ENCODE results near the gene KCNG2. TPM values are rescaled to one million over a fixed set of nuclear protein-coding genes. Genes with fewer than 3 reads are reported as not detected.

The KCNG2 gene
- total RNA-seq, 1 experiment from 2014 or later: not detected

DNA sequence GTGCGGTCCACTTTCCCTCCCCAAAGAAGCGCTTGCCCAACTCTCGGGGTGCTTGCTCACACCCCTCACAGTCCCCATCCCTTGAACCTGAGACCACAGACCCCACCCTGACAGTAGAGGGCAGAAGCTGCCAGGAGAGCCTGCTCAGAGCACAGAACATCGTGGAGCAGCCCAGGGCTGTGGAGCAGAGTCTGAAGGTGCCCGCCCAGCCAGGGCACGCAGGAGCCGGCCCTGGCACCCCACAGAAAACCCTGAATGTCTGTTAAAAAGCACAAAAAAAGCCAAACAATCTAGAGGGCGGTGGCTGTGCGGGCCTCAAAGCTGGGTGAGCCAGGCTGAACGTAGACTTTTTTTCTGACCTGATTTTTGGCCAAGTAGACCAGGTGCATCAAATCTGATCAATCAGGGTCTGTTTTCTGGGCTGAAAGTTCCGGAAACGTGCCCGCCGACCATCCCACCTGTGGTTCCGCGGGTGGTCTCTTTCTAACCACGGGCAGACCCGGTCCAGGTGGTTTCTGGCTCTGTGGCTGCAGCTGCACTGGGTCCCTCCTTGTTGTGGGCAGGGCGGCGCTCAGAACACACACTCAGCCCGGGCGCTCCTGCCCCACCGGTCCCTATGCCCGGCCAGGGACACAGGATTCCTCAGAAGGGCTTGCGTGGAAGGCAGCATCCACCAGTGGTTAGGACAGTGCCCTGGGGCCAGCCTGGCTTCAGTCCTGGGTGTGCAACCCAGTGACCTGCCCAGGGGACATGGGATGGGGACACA lies 87.4 kb downstream of the KCNG2 start:
- Histone ChIP-seq H3K36me3 (ENCODE audit: control insufficient read depth, insufficient read depth, low read length) (no peaks in the 10 kb centered on the region), H3K27me3 (replicated peaks; ENCODE audit: control insufficient read depth, insufficient read depth, low read length) (no peaks in the 10 kb centered on the region), H3K9me3 (no peaks in the 10 kb centered on the region), H3K4me3 (ENCODE audit: low read depth, low read length) (no peak overlapping the region), H3K4me1 (no peaks in the 10 kb centered on the region)
- H3K4me1 Mint-ChIP-seq (ENCODE audit: low read depth, unreplicated experiment): no peaks in the 10 kb centered on the region
- no peak overlapping the region for H3K4me3 Mint-ChIP-seq (ENCODE audit: unreplicated experiment)
- intact Hi-C loops (cut with micrococcal nuclease; ENCODE audit: unreplicated experiment): no loop called here
- CTCF ChIA-PET: no interaction called here
- H3K27me3 Mint-ChIP-seq (ENCODE audit: insufficient read depth, unreplicated experiment): no peaks in the 10 kb centered on the region
- no peaks in the 10 kb centered on the region for H3K36me3 Mint-ChIP-seq (ENCODE audit: insufficient read depth, unreplicated experiment)
- no peak overlapping the region for H3K27ac Mint-ChIP-seq (ENCODE audit: unreplicated experiment)
- no TSS peak for BruUV-seq (replicated peaks)
- H3K9me3 Mint-ChIP-seq (ENCODE audit: unreplicated experiment): no peaks in the 10 kb centered on the region
- POLR2A ChIA-PET: no interaction called here
- no peak for DNase-seq
- TF ChIP-seq, protein P1, sequence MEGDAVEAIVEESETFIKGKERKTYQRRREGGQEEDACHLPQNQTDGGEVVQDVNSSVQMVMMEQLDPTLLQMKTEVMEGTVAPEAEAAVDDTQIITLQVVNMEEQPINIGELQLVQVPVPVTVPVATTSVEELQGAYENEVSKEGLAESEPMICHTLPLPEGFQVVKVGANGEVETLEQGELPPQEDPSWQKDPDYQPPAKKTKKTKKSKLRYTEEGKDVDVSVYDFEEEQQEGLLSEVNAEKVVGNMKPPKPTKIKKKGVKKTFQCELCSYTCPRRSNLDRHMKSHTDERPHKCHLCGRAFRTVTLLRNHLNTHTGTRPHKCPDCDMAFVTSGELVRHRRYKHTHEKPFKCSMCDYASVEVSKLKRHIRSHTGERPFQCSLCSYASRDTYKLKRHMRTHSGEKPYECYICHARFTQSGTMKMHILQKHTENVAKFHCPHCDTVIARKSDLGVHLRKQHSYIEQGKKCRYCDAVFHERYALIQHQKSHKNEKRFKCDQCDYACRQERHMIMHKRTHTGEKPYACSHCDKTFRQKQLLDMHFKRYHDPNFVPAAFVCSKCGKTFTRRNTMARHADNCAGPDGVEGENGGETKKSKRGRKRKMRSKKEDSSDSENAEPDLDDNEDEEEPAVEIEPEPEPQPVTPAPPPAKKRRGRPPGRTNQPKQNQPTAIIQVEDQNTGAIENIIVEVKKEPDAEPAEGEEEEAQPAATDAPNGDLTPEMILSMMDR (IDR thresholded peaks at IDR 0.05; ENCODE audit: insufficient read depth in 1 of 2, low read depth in 1 of 2, low read length in 1 of 2, severe bottlenecking in 1 of 2, unreplicated experiment in 1 of 2): no peak

DNA sequence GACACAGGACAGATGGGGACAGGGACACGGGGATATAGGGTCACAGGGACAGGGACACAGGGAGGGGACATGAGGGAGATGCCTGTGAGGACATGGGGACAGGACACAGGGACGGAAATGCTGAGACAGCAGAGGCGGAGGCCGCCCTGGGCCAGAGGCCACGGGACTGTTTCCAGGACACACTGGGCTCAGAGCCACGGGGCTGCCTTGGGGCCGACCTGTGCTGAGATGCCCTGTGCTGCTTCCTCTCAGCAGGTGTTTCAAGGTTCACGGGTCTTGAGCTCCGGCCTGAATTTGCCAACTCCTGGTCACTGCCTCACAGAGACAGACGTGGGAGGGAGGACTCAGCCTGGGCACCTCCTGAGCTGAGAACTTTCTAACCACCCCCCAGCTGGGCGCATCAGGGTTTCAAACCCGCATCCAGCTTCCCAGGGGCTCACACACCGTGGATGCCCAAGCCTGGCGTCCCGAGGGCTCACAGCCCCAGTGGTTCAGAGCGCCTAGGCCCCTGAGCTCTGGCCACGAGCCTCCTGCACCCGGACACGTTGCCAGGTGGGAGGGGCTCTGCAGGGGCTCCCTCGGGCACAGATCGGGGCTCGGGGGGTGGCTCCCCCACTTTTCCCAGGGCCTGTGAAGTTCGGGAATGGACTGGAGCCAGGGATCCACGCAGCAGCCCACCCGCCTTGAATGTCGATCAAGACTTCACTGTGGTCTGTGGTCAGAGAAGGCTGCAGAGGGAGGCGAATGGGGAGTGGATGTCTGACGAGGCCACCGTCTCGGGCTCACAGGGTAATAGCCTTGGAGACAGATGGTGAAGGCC lies 89.7 kb downstream of the KCNG2 start:
- BruUV-seq (replicated peaks): no TSS peak
- Histone ChIP-seq H3K4me3 (ENCODE audit: low read depth, low read length) (no peak overlapping the region), H3K27me3 (replicated peaks; ENCODE audit: control insufficient read depth, insufficient read depth, low read length) (no peaks in the 10 kb centered on the region), H3K36me3 (ENCODE audit: control insufficient read depth, insufficient read depth, low read length) (no peaks in the 10 kb centered on the region), H3K4me1 (no peaks in the 10 kb centered on the region), H3K9me3 (no peaks in the 10 kb centered on the region)
- TF ChIP-seq, protein P1 (IDR thresholded peaks at IDR 0.05; ENCODE audit: insufficient read depth in 1 of 2, low read depth in 1 of 2, low read length in 1 of 2, severe bottlenecking in 1 of 2, unreplicated experiment in 1 of 2): no peak
- Mint-ChIP-seq H3K27me3 (ENCODE audit: insufficient read depth, unreplicated experiment) (no peaks in the 10 kb centered on the region), H3K36me3 (ENCODE audit: insufficient read depth, unreplicated experiment) (no peaks in the 10 kb centered on the region), H3K27ac (ENCODE audit: unreplicated experiment) (no peak overlapping the region), H3K4me3 (ENCODE audit: unreplicated experiment) (no peak overlapping the region), H3K4me1 (ENCODE audit: low read depth, unreplicated experiment) (no peaks in the 10 kb centered on the region), H3K9me3 (ENCODE audit: unreplicated experiment) (peaks cover 2% of the 10 kb centered on the region)
- no peak for DNase-seq
- intact Hi-C loops (cut with micrococcal nuclease; ENCODE audit: unreplicated experiment): no loop called here
- ChIA-PET POLR2A (no interaction called here), CTCF (no interaction called here)

DNA sequence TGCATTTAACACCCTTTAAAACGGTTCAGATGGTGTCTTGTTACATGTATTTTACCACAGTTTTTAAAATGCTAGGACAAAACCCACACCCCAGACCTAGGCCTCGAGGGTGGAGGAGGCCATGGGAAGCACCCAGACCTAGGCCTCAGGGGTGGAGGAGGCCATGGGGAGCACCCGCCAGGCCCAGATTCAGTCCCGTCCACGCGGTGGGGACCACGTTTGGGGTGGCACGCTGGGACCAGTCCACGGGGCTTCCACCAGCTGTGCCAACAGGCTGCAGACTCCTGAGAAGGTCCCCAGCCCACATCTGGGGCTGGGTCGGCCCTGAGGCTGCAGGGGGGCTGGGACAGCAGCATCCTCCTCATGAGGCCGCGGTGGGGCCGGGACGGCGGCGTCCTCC lies 90.3 kb downstream of the KCNG2 start:
- Mint-ChIP-seq H3K27me3 (ENCODE audit: insufficient read depth, unreplicated experiment) (no peaks in the 10 kb centered on the region), H3K9me3 (ENCODE audit: unreplicated experiment) (peaks cover 8% of the 10 kb centered on the region), H3K4me3 (ENCODE audit: unreplicated experiment) (no peak overlapping the region), H3K4me1 (ENCODE audit: low read depth, unreplicated experiment) (no peaks in the 10 kb centered on the region), H3K27ac (ENCODE audit: unreplicated experiment) (no peak overlapping the region), H3K36me3 (ENCODE audit: insufficient read depth, unreplicated experiment) (no peaks in the 10 kb centered on the region)
- no peaks in the 10 kb centered on the region for H3K27me3 ChIP-seq (replicated peaks; ENCODE audit: control insufficient read depth, insufficient read depth, low read length)
- POLR2A ChIA-PET: no interaction called here
- no peak for DNase-seq
- intact Hi-C loops (cut with micrococcal nuclease; ENCODE audit: unreplicated experiment): no loop called here
- no TSS peak for BruUV-seq (replicated peaks)
- no peaks in the 10 kb centered on the region for H3K36me3 ChIP-seq (ENCODE audit: control insufficient read depth, insufficient read depth, low read length)
- H3K9me3 ChIP-seq: no peaks in the 10 kb centered on the region
- H3K4me3 ChIP-seq (ENCODE audit: low read depth, low read length): no peak overlapping the region
- CTCF ChIA-PET: no interaction called here
- H3K4me1 ChIP-seq: no peaks in the 10 kb centered on the region
- TF ChIP-seq, protein P1 (IDR thresholded peaks at IDR 0.05; ENCODE audit: insufficient read depth in 1 of 2, low read depth in 1 of 2, low read length in 1 of 2, severe bottlenecking in 1 of 2, unreplicated experiment in 1 of 2): no peak
